Smooth muscle cell (in vitro differentiated cells): ENCODE results near the gene CASZ1. TPM values are rescaled to one million over a fixed set of nuclear protein-coding genes. Genes with fewer than 3 reads are reported as not detected.

Experiments used
- DNase-seq: peaks from one replicate; lab custom pipeline; 2025; ENCODE audit not compliant: unreplicated experiment; lab: John Stamatoyannopoulos, UW
- H2AFZ ChIP-seq: fragments of 200-600 bp; sonication (generic); 2 replicates; pipeline ENCODE4 v1.6.0; 2016; ENCODE audit warnings: antibody characterized with exemption, low read depth, mild to moderate bottlenecking
- H3F3A ChIP-seq: fragments of 200-600 bp; sonication (generic); 2 replicates; pipeline ENCODE4 v1.6.0; 2017; ENCODE audit warnings: antibody characterized with exemption, low read depth
- H3K27ac ChIP-seq: fragments of 200-600 bp; sonication (generic); 2 replicates; pipeline ENCODE4 v1.5.1; 2016; ENCODE audit warnings: low read depth, mild to moderate bottlenecking
- H3K27me3 ChIP-seq: fragments of 200-600 bp; sonication (generic); 2 replicates; pipeline ENCODE4 v1.6.1; 2016; ENCODE audit warnings: low read depth, mild to moderate bottlenecking
- H3K36me3 ChIP-seq: fragments of 200-600 bp; sonication (generic); 2 replicates; pipeline ENCODE4 v1.5.1; 2016; ENCODE audit warnings: low read depth
- H3K4me1 ChIP-seq: fragments of 200-600 bp; sonication (generic); 2 replicates; pipeline ENCODE4 v1.5.1; 2016; ENCODE audit warnings: low read depth
- H3K4me2 ChIP-seq: fragments of 200-600 bp; sonication (generic); 2 replicates; pipeline ENCODE4 v1.6.0; 2016; ENCODE audit warnings: mild to moderate bottlenecking
- H3K4me3 ChIP-seq: fragments of 200-600 bp; sonication (generic); 2 replicates; pipeline ENCODE4 v1.5.1; 2016; ENCODE audit warnings: mild to moderate bottlenecking
- H3K79me2 ChIP-seq: fragments of 200-600 bp; sonication (generic); 2 replicates; pipeline ENCODE4 v1.6.0; 2016; ENCODE audit warnings: low read depth, mild to moderate bottlenecking
- H3K9ac ChIP-seq: fragments of 200-600 bp; sonication (generic); 2 replicates; pipeline ENCODE4 v1.6.0; 2016; ENCODE audit warnings: low read depth
- H3K9me3 ChIP-seq: fragments of 200-600 bp; sonication (generic); replicated peaks from 2 replicates; pipeline ENCODE4 v1.5.1; 2016; ENCODE audit warnings: low read depth
- H4K20me1 ChIP-seq: fragments of 200-600 bp; sonication (generic); 2 replicates; pipeline ENCODE4 v1.6.0; 2016; ENCODE audit warnings: low read depth
- WGBS: methylation state at CpG from one replicate; pipeline ENCODE4 v1.1.7; 2016; ENCODE audit warnings: low lambda C conversion rate; 5-methylcytosine and 5-hydroxymethylcytosine counted together
- polyA plus RNA-seq: library from polyadenylated mRNA; unstranded; fragments of >200 nt; fragmentation: Nextera tagmentation; extraction: Ambion mirVana; gene quantifications from 2 replicates; pipeline ENCODE4 v1.2.1, GENCODE V29; 2016
- total RNA-seq: library from RNA; depleted of rRNA; stranded (reverse); fragments of >200 nt; gene quantifications from 2 replicates; pipeline ENCODE4 v1.2.3, GENCODE V29; 2014
- TF ChIP-seq, protein P1 (sequence below): fragments of 200-600 bp; sonication (generic); IDR thresholded peaks from 2 replicates; pipeline ENCODE4 v1.5.1; 2017; ENCODE audit warnings: borderline replicate concordance, mild to moderate bottlenecking, antibody characterized with exemption; ENCODE audit not compliant: insufficient read depth, poor library complexity, severe bottlenecking

Gene CASZ1
- total and polyA plus RNA-seq, 2 experiments from 2014 or later: 0.70 to 1.9 TPM

DNA sequence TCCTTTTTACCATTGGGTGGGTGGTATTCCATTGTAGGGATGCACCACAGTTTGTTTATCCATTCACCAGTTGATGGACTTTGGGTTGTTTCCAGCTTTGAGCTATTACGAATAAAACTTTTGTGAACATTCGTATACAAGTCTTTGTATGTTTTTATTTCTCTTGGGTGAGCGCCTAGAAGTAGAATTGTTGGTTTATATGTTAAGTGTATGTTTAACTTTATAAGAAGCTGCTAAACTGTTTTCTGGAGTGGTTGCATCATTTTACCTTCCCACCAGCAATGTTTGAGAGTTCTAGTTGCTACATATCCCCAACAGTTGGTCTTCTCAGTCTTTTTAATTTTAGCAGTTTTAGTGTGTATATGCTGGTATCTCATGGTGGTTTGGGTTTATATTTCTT lies 189.2 kb downstream of the CASZ1 start:
- no peak overlapping the region for H3K27ac ChIP-seq
- H3K9me3 ChIP-seq: no peaks in the 10 kb centered on the region
- 98% methylated on average over 3 of the region's 3 CpGs for WGBS
- H2AFZ ChIP-seq: no peak overlapping the region
- no peak overlapping the region for H3K9ac ChIP-seq
- H4K20me1 ChIP-seq: peaks cover 42% of the 10 kb centered on the region
- no peaks in the 10 kb centered on the region for H3K4me1 ChIP-seq
- DNase-seq: no peak
- H3K4me3 ChIP-seq: no peak overlapping the region
- TF ChIP-seq, protein P1, sequence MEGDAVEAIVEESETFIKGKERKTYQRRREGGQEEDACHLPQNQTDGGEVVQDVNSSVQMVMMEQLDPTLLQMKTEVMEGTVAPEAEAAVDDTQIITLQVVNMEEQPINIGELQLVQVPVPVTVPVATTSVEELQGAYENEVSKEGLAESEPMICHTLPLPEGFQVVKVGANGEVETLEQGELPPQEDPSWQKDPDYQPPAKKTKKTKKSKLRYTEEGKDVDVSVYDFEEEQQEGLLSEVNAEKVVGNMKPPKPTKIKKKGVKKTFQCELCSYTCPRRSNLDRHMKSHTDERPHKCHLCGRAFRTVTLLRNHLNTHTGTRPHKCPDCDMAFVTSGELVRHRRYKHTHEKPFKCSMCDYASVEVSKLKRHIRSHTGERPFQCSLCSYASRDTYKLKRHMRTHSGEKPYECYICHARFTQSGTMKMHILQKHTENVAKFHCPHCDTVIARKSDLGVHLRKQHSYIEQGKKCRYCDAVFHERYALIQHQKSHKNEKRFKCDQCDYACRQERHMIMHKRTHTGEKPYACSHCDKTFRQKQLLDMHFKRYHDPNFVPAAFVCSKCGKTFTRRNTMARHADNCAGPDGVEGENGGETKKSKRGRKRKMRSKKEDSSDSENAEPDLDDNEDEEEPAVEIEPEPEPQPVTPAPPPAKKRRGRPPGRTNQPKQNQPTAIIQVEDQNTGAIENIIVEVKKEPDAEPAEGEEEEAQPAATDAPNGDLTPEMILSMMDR: no peak
- H3K36me3 ChIP-seq: no peaks in the 10 kb centered on the region
- H3K27me3 ChIP-seq: no peaks in the 10 kb centered on the region
- H3K79me2 ChIP-seq: no peaks in the 10 kb centered on the region
- H3F3A ChIP-seq: no peaks in the 10 kb centered on the region
- H3K4me2 ChIP-seq: no peak overlapping the region

DNA sequence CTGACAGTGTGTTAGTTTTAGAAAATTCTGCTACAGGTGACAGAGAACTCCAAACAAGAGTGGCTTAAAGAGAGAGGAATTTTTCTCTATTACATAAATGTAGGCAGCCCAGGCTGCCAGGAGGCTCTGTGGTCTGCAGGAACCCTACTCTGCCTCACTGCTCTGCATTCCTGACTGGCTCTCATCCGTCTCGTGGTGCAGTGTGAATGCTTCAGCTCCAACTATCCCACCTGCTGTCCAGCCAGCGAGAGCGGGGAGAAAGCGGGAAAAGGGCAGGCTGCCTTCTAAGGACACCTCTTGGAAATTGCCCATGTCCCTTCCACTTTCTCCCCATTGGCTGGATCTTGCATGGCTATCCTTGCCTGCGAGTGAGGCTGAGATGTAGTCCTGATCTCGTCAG lies 190.4 kb downstream of the CASZ1 start:
- 88% methylated on average over 7 of the region's 7 CpGs for WGBS
- Histone ChIP-seq H3K36me3 (no peaks in the 10 kb centered on the region), H3K4me3 (no peak overlapping the region), H3K9me3 (no peaks in the 10 kb centered on the region), H3K4me1 (no peaks in the 10 kb centered on the region), H3K27me3 (no peaks in the 10 kb centered on the region), H3K9ac (no peak overlapping the region), H3K4me2 (no peak overlapping the region), H3F3A (no peaks in the 10 kb centered on the region), H3K79me2 (no peaks in the 10 kb centered on the region), H3K27ac (no peak overlapping the region), H4K20me1 (peaks cover 32% of the 10 kb centered on the region), H2AFZ (no peak overlapping the region)
- no peak for DNase-seq
- TF ChIP-seq, protein P1: no peak

DNA sequence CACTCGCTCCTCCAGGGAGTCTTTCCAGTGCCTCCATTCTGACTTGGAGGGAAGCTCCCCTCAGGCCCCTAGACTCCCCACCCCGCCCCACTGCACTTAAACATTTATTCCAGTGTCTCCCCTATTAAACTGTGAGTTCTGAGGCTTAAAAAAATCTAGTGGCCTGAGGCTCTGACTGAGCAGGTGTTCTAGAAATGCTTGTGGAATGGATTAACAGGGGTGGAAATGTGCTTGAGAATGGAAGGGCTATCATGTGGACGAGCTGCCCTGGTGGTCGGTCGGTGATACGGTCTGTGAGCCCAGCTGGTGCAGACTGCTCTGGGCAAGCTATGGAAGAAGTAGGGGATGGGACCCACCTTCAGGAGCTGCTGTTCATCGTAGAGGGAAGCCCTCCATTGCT lies 191.5 kb downstream of the CASZ1 start:
- TF ChIP-seq, protein P1: no peak

DNA sequence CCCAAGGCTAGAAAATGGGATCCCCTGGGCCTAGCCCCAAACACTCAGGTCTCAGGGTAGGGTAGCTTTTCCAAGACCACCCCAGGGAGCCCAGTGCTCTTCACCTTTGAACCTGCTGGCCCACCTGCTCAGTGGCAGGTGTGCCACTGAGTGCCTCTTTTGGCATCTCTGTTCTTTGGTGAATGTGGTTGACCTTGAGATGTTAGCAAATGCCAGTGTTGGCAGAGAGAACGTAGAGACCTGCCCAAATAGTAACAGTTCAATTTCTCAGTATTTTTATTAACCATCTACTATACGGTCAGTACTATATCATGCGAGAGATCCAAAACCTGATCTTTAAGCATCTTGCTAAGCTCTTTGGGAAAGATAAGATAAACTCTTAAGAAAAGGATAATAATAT lies 193.5 kb downstream of the CASZ1 start:
- Histone ChIP-seq H3F3A (no peaks in the 10 kb centered on the region), H3K4me2 (no peak overlapping the region), H4K20me1 (peaks cover 22% of the 10 kb centered on the region), H3K4me1 (no peaks in the 10 kb centered on the region), H3K27me3 (no peaks in the 10 kb centered on the region), H3K79me2 (no peaks in the 10 kb centered on the region), H3K9me3 (no peaks in the 10 kb centered on the region), H3K36me3 (no peaks in the 10 kb centered on the region), H2AFZ (no peak overlapping the region), H3K9ac (no peak overlapping the region), H3K4me3 (no peak overlapping the region), H3K27ac (no peak overlapping the region)
- TF ChIP-seq, protein P1: no peak
- DNase-seq: no peak
- 97% methylated on average over 3 of the region's 3 CpGs for WGBS

More for the DNA sequence above, 191.5 kb downstream of the CASZ1 start:
- DNase-seq: no peak
- no peak overlapping the region for H3K4me3 ChIP-seq
- H3F3A ChIP-seq: no peaks in the 10 kb centered on the region
- no peak overlapping the region for H2AFZ ChIP-seq
- no peaks in the 10 kb centered on the region for H3K36me3 ChIP-seq
- no peak overlapping the region for H3K27ac ChIP-seq
- H3K9me3 ChIP-seq: no peaks in the 10 kb centered on the region
- H3K79me2 ChIP-seq: no peaks in the 10 kb centered on the region
- H3K27me3 ChIP-seq: no peaks in the 10 kb centered on the region
- WGBS: 99% methylated on average over 7 of the region's 7 CpGs
- no peaks in the 10 kb centered on the region for H3K4me1 ChIP-seq
- H4K20me1 ChIP-seq: peaks cover 32% of the 10 kb centered on the region
- H3K4me2 ChIP-seq: no peak overlapping the region
- H3K9ac ChIP-seq: no peak overlapping the region
